ENCODE measurements around the gene SLF2.
"Not testable (repeated sequence)": the region's sequence is repeated elsewhere in the genome, so short reads cannot be mapped to it uniquely, and the experiment has no call there.

SLF2 gene

DNA sequence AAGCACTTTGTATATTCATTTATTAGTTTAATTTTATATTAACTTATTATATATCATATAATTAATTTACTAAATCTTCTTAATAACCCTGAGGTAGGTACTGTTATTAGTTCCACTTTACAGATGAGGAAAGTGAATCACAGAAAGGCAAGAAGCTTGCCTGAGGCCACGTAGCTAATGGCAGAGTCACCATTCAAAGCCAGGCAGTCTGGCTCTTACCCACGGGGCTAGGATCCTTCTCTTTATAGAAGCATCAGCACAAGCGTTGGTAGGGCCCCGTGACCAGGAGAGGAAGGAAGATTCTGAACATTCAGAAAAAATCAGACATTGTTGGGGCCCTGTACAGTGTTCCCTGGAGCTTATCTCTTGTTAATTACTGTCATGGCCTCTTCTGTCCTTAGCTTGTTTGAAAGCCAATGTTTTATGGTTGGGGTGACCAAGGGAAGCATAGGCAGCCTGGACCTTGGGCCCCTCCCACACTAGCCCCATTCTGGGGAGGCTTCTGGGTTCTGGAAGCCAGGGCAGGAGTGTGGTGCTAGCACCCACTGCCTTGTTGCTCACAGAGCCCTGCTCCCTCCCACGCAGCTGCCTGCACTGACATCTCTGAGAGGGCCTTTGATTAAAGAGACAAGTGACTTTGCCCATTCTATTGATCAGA, 31.1 kb upstream of the SLF2 start:
- no peak overlapping the region for H3K27ac ChIP-seq
- TF ChIP-seq, protein P1, sequence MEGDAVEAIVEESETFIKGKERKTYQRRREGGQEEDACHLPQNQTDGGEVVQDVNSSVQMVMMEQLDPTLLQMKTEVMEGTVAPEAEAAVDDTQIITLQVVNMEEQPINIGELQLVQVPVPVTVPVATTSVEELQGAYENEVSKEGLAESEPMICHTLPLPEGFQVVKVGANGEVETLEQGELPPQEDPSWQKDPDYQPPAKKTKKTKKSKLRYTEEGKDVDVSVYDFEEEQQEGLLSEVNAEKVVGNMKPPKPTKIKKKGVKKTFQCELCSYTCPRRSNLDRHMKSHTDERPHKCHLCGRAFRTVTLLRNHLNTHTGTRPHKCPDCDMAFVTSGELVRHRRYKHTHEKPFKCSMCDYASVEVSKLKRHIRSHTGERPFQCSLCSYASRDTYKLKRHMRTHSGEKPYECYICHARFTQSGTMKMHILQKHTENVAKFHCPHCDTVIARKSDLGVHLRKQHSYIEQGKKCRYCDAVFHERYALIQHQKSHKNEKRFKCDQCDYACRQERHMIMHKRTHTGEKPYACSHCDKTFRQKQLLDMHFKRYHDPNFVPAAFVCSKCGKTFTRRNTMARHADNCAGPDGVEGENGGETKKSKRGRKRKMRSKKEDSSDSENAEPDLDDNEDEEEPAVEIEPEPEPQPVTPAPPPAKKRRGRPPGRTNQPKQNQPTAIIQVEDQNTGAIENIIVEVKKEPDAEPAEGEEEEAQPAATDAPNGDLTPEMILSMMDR (conservative IDR thresholded peaks at IDR 0.05): no peak

DNA sequence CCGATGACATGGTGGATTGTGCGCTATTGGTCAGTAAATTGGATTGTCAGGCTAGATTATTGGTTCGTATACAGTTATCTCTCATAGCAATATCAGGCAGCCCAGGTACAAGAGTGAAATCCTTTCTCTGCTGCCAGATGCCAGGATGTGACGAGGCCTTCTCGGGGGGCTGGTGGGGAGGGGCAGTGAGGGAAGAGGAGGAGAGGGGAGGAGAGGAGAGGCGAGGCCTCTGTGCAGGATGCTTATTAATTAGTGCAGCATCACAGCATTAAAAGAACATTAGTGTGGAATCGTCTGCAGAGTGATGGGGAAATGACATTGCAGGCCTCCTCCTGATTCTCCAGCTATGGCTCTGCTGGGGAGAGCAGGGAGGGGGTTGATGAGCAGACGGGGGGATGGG, 30.5 kb upstream of the SLF2 start:
- TF ChIP-seq, protein P1 (conservative IDR thresholded peaks at IDR 0.05): no peak
- H3K27ac ChIP-seq: no peak overlapping the region

- TF ChIP-seq, protein P1 (conservative IDR thresholded peaks at IDR 0.05): no peak
- H3K27ac ChIP-seq: no peak overlapping the region
Measured at GRCh38 chr10:100882671-100883311, 30.0 kb upstream of the SLF2 start.

- no peak overlapping the region for H3K27ac ChIP-seq
- TF ChIP-seq, protein P1 (conservative IDR thresholded peaks at IDR 0.05): no peak
Measured at GRCh38 chr10:100883312-100883821, 29.4 kb upstream of the SLF2 start.

- not testable (repeated sequence) for H3K27ac ChIP-seq
Measured at GRCh38 chr10:100885611-100886010, 27.2 kb upstream of the SLF2 start.

DNA sequence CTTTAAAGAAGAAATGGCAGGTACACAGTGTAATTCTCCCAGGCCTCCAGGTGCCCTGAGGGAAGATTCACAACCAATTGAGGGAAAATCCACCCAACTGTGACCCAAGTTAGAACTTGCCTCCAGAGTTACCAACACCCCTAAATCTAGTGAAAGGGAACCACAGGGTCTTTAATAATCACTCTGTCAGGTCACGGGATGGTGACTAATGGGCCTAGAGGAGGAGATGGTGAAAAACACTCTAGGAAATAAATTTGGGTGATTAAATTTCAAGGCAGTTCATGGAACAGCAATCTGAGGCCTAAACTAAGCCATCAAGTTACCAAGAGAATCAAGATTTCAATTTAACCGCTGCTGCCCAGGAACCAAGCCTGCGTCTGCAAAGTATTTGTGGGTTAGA, 26.7 kb upstream of the SLF2 start:
- no peak overlapping the region for H3K27ac ChIP-seq
- TF ChIP-seq, protein P1 (conservative IDR thresholded peaks at IDR 0.05): no peak

- no peak overlapping the region for H3K27ac ChIP-seq
- TF ChIP-seq, protein P1 (conservative IDR thresholded peaks at IDR 0.05): no peak
Measured at GRCh38 chr10:100886521-100886920, 26.2 kb upstream of the SLF2 start.

GRCh38 chr10:100886963-100887362, 25.8 kb upstream of the SLF2 start:
- TF ChIP-seq, protein P1 (conservative IDR thresholded peaks at IDR 0.05): no peak
- no peak overlapping the region for H3K27ac ChIP-seq

Measured in VCaP (cell line).